ENCODE results near the gene AZIN2.

DNA sequence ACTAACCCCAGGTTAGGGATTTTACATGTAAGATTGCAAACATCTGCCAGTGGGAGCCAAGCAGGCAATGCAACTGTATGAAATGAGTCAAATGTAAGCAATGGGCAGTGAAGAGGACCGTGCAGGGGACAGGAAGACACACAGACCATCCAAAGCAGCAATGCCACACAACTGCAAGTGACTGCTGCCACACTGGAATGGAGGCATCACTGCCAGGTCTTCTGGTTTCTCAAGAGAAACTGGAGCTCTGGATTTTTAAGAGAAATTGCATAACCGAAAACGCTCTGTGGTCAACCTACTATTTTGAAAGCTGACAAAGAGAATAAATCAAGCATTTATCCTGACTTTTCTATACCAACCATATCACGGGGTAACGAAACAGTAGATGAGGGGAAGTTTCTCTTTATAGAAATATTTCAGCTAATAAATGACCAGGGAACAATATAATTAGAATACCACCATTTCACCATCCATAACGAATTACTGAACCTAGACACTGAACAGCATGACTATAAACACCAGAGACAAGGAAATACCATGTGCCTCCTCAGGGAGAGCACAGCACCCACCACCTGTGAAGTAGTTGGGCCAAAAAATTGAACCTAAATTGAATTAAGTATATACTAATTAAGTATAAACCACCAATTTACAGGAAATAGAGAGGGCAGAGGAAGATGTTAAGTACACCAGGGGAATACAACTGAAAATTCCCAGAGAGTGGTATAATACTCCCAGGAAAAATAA lies 48.7 kb upstream of the AZIN2 start:
- TF ChIP-seq TAF1 (IDR thresholded peaks at IDR 0.05; ENCODE audit: low read depth, low read length) (no peak), POLR2AphosphoS5 (IDR thresholded peaks at IDR 0.05; ENCODE audit: low read depth, low read length) (no peak), SPI1 (IDR thresholded peaks at IDR 0.05; ENCODE audit: low read depth, low read length) (no peak), POLR2A (IDR thresholded peaks at IDR 0.05; ENCODE audit: low read depth, low read length) (no peak)

Measured in GM12891 (cell line).